ENCODE results near the gene ZNF521.

ZNF521 gene

DNA sequence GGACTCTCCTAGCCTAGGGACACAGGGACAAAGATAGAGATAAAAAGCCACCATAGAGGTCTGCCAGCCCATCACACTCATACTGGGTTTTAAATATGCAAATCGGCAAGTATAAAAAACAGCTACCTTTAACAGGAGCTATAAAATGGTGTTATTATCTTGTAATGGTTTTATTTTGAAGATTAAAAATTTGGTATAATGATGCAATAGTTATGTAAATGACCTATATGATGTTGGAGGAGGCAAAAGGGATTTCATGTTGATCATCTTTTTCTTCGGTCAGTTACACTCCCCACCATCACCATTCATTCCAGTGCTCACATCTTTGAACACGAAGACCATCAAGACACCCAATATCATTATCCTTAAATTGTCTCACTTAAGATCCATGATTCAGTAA is 11.2 kb downstream of the ZNF521 start:
- no peak for DNase-seq

DNA sequence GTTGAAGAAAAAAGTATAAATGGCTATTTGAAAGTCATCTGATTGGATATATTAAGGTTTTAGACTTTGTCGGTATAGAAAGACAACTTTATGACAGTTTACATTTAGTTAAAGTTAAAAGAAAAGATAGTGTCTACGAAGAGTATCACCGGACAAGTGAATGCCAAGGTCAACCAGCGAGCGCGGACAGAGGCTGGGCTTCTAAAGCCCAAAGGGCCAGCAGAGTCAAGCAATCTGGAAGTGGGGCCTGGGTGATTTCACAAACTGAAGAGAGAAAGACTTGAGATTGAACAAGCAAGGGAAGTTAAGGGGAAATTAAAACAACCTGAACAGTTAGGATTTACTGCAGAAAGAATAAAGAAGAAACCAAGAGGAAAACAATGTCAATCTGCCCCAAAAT is 16.3 kb downstream of the ZNF521 start:
- DNase-seq = no peak

DNA sequence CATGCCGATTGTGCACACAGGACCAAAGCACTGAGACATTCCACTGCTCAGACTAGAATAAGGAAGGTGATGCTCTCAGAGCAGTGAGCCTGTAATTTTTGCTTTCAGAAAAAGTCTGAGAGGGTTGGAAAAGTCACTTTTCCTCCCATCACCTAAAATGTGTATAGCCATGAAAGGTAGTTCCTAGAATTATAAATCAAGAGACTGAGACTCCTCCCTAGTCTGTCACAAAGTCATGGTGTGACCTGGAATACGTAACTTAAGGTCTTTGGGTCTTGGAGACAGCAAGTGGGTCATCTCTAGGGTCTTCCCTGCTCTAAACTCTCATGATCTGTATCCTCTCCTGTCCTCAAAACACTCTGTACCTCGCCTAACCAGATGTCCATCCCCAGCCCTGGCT is 16.9 kb downstream of the ZNF521 start:
- DNase-seq = no peak

DNA sequence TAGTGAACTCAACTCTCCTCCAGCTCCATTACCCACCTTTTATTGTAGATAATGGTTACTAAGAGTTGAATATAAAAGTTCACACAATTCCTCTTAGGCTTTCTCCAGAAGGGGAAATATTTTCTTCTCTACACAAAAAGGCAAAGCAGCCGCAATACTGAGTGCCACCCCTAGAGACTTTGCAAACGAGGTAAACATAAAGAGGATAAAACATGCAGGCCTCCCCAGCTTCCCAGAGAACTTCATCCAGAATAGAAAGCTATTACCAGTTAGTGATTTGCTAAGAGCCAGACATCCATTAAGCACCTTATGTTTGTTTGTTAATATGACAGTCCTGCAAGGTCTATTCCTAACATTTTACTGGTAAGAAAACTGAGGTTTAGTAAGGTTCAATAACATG is 17.4 kb downstream of the ZNF521 start:
- no peak for DNase-seq

DNA sequence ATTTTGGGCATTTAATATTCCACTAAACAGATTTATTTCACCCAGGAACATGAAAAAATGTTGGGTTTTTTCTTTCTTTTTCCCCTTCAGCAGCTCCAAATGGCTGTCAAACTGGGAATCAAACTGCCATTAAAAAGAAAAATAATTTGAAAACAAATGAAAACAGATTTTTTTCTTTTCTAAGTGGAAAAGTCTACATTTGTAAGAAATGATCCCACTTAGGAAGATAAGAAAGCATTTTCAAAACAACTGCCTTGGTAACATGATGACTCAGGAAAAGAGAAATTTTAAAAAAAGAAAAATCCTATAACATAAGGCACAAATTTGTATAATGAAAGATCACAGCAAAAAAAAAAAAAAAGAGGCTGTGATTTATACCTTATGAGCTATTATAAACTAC is 20.0 kb downstream of the ZNF521 start:
- no peak for DNase-seq

DNA sequence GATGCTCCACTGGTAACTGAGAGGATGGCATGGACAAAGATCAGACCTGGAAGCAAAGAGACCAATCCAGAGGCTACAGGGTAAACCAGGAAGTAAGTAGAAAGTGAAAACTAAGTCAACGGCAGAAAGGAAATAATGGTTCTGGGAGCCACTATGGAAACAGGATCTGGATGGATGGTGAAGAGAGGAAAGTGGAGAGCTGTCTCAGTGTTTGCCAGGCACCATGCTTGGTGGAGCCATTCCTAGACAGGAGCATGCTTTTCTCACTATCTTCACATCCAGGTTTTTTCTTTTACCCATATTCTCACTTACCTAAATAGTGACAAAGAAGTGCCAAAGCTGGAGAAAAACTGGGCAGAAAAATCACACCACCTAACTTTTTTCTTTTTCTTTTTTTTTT is 22.2 kb downstream of the ZNF521 start:
- DNase-seq = no peak

DNA sequence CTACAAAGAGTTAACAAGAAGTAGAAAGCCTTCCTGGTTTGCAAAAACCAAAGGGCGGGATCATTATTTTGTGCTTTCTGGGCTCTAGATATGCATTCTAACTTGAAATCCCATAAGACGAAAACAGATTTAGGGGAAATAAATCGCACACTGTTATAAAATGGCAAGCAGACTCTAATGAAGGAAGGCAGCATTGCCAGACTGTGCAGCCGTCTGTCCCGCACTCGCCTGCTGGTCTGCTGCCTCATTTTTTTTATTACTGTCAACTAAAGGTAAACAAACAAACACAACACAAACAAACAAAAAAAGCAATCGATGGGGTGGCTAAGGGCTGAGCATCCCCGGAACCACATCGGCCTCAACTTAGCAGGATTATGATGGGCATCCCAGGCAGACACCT is 24.4 kb downstream of the ZNF521 start:
- DNase-seq = no peak

DNA sequence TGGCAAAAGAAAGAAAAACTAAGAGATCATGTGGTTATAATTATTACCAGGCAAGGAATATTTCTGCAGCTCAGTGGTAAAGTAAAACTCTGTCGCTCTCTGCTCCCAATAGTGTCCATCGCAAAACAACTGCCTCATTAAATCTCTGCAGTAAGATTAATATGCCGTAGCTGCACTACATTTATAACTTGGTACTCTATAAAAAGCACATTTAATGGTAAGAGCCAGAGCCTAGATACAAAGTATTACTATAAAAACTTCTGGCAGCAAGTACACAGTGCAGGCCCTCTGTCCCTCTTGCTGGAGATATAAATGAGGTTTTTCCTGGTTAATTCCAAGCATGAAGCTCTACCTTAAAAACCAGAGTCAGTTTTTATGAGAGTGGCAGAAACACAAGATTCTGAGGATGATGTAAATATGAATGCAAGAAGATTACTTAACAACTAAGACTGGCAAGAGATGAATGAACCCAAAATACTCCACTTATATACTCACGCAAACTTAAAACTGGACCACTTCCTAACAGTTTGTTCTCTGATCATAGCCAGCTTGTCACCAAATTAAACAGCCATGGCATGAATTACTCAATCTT is 25.5 kb downstream of the ZNF521 start:
- no peak for DNase-seq

DNA sequence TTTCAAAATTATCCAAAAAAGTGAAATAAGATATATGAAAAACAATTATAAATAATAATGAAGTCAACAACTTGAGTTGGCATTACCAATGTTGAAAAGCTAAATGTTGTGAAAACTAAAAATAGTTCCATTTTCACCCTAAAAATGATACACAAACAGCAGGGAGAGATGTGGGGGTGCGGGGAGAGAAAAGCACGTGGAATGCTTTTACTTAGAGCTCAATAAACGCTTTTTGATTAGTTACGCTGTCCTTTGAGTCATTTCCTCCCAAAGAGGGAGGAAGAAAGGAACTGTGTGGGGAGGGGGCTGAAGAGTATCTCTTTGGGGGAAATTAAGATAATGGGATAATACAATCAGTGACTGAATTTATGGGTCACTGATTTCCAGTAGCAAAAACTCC is 29.2 kb downstream of the ZNF521 start:
- DNase-seq = no peak

DNA sequence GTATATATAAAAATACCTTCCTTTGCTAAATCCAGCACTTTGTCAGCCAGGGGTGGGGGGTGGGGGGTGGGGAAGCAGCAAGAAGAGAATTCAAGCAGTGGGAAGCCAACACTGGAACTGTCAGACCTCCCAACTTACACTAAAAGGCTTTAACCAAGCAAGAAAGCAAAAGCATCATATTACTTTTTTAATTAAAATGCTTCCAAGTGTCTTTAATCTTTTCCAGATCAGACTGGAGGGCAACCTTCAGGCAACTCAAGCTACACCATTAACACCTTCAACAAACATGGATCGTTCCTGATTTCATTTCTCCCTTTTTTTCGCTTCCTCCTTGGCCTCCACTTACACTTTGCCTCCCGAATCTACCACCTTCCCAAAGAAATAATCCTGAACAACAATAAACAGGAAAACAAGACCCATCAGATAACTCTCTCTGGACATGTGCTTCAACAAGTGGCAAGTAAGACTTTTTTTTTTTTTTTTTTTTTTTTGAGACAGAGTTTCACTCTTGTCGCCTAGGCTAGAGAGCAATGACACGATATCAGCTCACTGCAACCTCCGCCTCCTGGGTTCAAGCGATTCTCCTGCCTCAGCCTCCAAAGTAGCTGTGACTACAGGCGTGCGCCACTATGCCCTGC is 35.5 kb downstream of the ZNF521 start:
- DNase-seq = no peak

DNA sequence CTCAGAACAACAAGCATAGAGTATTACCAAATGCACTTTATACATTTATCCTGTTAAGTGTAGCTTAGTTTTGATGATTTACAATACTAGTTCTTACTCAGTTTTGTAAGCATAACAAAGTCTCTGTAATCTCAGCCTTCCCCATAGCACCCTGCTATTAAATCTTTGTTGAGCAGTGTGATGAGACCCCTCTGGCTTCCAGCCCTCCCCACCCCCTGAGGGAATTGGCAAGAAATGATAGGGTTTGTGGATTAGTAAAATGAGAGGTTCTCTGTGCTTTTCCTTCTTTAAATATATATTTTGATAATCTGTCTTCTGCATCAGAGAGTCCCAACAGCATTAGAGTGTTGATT is 37.2 kb downstream of the ZNF521 start:
- no peak for DNase-seq

DNA sequence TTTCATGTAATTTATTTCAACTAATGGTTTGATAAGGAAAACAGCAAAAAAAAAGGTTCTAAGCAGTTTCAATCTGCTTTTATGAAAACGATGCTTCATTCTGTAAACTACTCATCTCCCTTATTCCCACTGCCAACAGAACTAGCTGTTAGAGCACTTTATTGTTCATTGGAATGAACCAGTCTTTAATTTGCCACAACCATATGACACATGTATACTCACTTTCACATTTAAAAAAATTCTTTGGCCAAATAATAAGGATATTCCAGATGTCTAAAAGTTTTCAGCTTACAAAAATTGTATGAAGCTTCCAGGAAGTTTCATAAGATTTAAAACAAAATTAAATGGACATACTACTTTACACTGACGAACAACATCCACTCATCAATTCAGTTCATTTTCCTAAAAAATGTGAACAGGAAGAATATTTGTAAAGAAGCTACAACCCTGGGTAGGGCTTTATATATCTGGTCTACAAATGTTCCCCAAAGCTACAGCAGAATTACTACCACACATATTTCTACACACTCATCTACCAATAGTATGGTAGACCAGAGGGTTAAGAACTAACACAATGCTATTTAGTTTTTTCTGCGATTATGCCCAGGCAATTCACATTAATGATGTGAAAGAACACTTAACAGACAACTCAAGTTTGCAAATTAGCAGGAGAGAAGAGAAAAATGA is 37.7 kb downstream of the ZNF521 start:
- no peak for DNase-seq

DNA sequence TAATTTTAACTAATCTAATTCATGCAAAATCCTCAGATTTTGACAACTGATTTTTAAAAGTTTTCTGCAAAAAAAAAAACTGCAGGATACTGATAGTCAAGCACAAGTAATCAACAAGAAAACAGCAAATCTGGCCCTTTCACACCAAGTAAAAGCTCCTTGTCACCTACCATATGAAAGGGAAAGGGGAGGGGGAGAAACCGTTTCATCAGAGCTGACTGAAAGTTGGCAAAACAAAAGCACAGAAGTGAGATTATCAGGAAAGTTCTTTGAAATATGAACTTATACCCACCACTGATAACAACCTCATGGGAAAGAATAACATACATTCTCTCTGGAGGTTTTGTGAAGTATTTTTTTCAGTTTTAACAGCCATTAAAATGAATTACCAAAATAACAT is 38.7 kb downstream of the ZNF521 start:
- DNase-seq = no peak

DNA sequence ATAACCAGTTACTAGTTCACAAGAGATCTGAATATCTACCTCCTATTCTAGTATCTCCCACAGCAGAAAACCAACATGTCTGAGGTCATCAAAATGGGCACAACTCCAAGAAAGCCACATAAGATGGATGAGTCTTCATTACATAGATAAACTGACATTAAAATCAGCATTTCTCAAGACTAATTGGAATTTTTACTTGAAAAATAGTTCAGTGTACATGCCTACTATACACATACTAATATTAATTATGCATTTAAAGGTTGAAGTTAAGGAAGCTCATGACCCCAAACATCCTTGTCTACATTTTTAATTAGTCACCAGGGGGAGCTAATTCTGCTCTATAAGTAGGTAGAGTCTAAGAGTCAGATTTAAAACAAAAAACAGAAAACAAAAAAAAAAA is 41.9 kb downstream of the ZNF521 start:
- no peak for DNase-seq

DNA sequence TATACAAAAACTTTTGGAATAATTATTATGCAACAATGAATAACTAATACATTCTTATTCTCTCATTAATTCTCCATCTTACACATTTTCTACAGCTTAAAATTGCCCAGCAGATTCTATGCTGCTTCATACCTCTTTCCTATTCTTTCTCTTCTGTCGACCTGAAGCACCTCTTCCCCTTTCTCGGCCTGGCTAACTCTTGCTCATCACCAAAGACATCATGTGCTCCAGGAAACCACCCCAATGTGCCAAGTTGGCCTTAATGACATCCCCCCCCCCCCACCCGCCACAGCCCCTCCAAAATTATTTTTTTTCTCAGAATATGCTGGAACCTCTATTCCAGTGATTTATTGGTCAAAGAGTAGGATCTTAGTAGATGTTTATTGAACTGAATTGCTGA is 43.6 kb downstream of the ZNF521 start:
- no peak for DNase-seq

DNA sequence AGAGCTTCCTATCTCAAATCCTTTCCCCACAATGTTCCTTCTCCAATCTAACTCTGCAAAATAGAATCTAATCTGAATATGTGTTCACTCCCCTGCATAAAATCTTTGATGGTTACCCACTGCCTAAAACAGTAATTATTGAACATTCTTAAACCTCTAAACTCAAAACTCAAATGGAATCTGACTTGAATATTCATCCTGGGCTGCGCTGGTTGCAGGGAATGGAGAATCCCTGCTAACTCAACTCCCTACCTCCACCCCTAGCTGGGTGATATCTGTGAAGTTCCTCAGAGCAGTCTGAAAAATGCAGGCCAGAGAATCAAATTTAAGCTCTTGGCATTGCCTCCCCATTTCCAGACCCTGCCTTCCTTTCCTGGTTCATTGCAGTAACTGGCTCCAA is 44.8 kb downstream of the ZNF521 start:
- DNase-seq = no peak

DNA sequence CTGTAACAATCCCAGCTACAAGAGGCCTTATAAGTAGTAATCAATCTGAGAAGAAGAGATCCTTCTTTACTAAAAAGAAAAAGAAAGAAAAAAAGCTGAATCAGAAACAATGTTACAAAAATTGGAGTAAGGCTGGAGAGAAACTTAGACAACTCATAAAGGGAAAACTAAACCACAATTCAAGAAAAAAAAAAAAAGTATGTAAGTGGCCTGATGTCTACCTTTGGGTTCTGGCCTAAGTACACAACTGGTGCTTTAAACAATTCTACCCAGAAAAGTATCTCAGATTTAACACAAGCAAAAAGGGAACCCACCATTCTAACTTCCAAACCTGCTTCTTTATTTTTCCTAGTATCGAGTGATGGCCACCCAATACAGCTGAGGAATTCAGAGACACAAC is 45.3 kb downstream of the ZNF521 start:
- DNase-seq = no peak

DNA sequence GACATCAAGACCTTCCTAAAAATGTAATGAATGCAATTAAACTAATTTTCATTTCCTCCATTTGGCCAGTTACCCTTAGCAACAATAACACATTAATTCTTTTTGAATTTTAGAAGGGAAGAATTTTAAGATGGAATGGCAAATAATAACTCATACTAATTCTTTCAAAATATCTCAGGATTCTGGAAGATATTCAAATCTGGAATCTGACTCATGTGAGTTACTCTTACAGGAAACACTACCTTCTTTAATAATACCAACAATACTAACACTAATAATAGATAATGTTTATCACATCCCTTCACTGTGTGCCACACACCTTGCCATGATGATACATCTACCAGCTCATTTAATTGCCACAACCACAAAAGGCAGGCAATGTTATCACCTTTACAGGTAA is 46.4 kb downstream of the ZNF521 start:
- DNase-seq = no peak

DNA sequence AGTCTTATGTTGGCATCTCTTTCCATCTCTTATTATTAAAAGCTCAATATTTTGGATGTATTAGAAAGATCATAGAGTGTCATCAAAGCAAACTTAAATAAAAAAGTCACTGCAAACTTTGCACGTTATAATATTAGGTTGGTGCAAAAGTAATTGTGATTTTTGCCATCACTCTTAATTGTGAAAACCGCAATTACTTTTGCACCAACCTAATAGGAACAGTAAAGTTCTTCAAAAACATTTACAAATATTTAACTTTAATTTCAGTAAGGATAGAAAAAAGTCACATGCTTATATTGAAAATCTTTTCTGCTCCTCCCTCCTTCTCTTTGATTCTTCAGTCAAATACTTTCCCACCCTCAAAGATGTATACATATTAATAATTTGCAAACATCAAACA is 51.5 kb downstream of the ZNF521 start:
- DNase-seq = no peak

DNA sequence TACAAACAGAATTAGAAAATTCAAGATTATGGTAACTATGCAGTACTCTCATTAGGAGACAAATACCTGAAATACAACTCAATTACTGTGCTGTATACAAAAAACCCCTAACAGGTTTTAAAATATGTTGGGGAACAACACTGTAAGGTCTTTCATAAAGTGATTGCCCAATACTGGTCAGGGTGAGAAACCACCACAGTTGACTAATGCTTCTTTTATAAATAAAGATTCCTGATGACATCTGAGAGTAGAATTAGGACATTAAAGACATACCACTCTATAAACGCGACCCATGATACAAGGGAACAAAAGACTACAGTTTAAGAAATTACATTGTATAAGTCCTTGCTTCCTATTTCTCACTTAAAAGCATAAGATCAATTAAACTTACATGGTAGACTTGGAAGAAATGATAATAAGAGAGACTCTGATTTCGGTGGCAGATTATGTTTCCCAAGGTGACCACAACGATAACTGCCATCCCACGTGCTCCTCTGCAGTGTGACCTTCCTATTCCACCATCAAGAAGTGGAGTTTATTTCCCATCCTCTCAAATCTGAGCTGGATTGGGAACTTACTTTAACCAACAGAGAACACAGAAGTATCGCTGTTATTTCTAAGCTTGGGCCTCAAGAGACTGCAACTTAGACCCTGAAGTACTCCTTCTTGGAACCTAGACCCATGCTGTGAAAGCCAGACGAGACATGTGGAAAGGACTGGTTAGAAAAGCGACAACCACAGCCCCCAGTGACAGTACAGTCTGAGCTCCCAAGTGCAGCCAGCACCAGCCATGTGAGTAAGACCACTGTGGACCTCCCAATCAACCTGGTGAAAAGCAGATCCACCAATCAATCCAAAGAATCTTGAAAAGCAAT is 52.3 kb downstream of the ZNF521 start:
- DNase-seq = no peak

DNA sequence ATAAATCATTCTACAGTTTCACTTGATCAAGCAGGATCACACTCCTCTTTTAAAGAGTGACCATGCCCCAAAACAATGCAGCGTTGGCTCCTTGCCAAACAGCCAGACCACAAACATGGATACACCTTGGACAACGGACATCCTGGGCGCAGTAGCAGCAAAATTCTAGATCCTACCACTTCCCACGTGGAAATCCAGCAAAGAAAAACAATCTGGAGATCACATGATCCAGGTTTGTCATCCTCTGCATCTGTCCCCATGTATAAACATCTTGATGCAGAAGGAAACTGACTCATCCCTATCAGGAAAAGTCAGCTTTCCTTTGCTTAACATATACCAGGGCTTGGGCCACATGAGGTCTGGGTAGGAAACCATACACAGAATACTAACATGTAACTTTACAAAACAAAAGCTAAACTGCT is 53.1 kb downstream of the ZNF521 start:
- no peak for DNase-seq

DNA sequence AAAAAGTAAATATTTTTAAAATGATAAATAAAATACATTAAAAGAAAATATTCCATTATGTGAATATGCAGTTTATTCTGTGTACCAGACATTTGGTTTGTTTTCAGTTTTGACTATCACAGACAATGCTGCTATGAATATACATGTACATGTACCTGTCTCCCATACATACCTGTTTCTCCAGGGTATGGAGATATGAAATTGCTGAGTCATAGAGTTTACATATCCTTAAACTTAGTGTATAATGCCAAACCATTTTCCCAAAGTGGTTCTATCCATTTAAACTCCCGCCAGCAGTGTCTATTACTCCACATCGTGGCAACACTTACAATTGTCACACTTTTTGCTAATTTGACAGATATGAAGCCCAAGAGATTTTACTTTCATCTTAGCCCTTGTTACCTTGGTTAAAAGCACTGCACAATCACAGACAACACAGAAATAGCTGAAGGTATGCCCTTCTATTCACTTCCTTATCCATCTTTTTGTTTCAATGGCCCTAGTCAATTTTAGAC is 56.3 kb downstream of the ZNF521 start:
- no peak for DNase-seq

Measured in anterior cingulate cortex (tissue), 58 donors.